HAP-1 (cell line): ENCODE measurements around the gene ZDHHC1.
"Not testable (repeated sequence)": the region's sequence is repeated elsewhere in the genome, so short reads cannot be mapped to it uniquely, and the experiment has no call there.

Source experiments
- DNase-seq, 2 experiments: peaks; one replicate each; pipeline ENCODE4 v3.0.0-alpha.2; 2016 to 2020; ENCODE audit warnings: low spot score in 2 of 2
- H3K27me3 ChIP-seq: fragments of 250-450 bp; sonication (Bioruptor Pico); 2 replicates; pipeline ENCODE4 v1.5.1; 2020; ENCODE audit warnings: low read depth, mild to moderate bottlenecking, moderate library complexity
- H3K36me3 ChIP-seq: fragments of 250-450 bp; sonication (Bioruptor Pico); replicated peaks from 2 replicates; pipeline ENCODE4 v1.5.1; 2020; ENCODE audit warnings: mild to moderate bottlenecking
- H3K4me1 ChIP-seq: fragments of 250-450 bp; sonication (Bioruptor Pico); 2 replicates; pipeline ENCODE4 v1.5.1; 2020; ENCODE audit warnings: mild to moderate bottlenecking
- H3K4me3 ChIP-seq: fragments of 250-450 bp; sonication (Bioruptor Pico); 2 replicates; pipeline ENCODE4 v1.5.1; 2020; ENCODE audit warnings: mild to moderate bottlenecking, moderate library complexity
- H3K9me3 ChIP-seq: fragments of 250-450 bp; sonication (Bioruptor Pico); 2 replicates; pipeline ENCODE4 v1.5.1; 2020; ENCODE audit warnings: mild to moderate bottlenecking, moderate library complexity
- in situ Hi-C: fragments of 300-500 bp; cut with MboI; formaldehyde crosslinking; loops from 3 replicates; pipeline ENCODE4 v1.14.3; 2020; ENCODE audit warnings: low sequenced_read_pairs, inconsistent platforms, mixed read lengths

The ZDHHC1 gene

GRCh38 chr16:67423015-67423414 is 6.7 kb upstream of the ZDHHC1 start:
- no peak overlapping the region for H3K4me3 ChIP-seq
- in situ Hi-C loops = no loop called here
- H3K9me3 ChIP-seq = no peaks in the 10 kb centered on the region
- H3K4me1 ChIP-seq = peaks cover 11% of the 10 kb centered on the region; the same call in 1 of the 2 replicates
- no peaks in the 10 kb centered on the region for H3K36me3 ChIP-seq
- H3K27me3 ChIP-seq = no peaks in the 10 kb centered on the region
- no peak for DNase-seq

- Histone ChIP-seq H3K4me3 (no peak overlapping the region), H3K9me3 (no peaks in the 10 kb centered on the region), H3K4me1 (peaks cover 15% of the 10 kb centered on the region; the same call in 1 of the 2 replicates), H3K36me3 (no peaks in the 10 kb centered on the region), H3K27me3 (no peaks in the 10 kb centered on the region)
- in situ Hi-C loops = no loop called here
- no peak for DNase-seq
Measured at GRCh38 chr16:67421030-67421429, 4.8 kb upstream of the ZDHHC1 start.

- Histone ChIP-seq H3K36me3 (no peaks in the 10 kb centered on the region), H3K9me3 (no peaks in the 10 kb centered on the region), H3K27me3 (no peaks in the 10 kb centered on the region), H3K4me3 (no peak overlapping the region), H3K4me1 (peaks cover 15% of the 10 kb centered on the region)
- in situ Hi-C loops = no loop called here
- DNase-seq = no peak
Measured at GRCh38 chr16:67419931-67420330, 3.7 kb upstream of the ZDHHC1 start.

- no peak for DNase-seq
- H3K36me3 ChIP-seq = no peaks in the 10 kb centered on the region
- H3K4me3 ChIP-seq = no peak overlapping the region
- no peaks in the 10 kb centered on the region for H3K9me3 ChIP-seq
- in situ Hi-C loops = no loop called here
- H3K4me1 ChIP-seq = peaks cover 19% of the 10 kb centered on the region
- H3K27me3 ChIP-seq = no peaks in the 10 kb centered on the region
Measured at GRCh38 chr16:67419502-67419901, 3.2 kb upstream of the ZDHHC1 start.

GRCh38 chr16:67417333-67418061 is 1.2 kb upstream of the ZDHHC1 start:
- Histone ChIP-seq H3K27me3 (no peaks in the 10 kb centered on the region), H3K4me1 (peaks cover 16% of the 10 kb centered on the region)
- no peak for DNase-seq

GRCh38 chr16:67415421-67415820 is 856 bp downstream of the ZDHHC1 start:
- H3K9me3 ChIP-seq, in situ Hi-C loops, H3K36me3 ChIP-seq, DNase-seq, H3K27me3 ChIP-seq: not testable (repeated sequence)
- peak overlapping the region; percentile 51 for H3K4me3 ChIP-seq
- peaks cover 16% of the 10 kb centered on the region for H3K4me1 ChIP-seq

More at GRCh38 chr16:67417333-67418061, 1.2 kb upstream of the ZDHHC1 start:
- H3K4me3 ChIP-seq = no peak overlapping the region
- H3K36me3 ChIP-seq = no peaks in the 10 kb centered on the region
- no peaks in the 10 kb centered on the region for H3K9me3 ChIP-seq
- in situ Hi-C loops = no loop called here

GRCh38 chr16:67413978-67414911 is 2.0 kb downstream of the ZDHHC1 start:
- H3K4me1 ChIP-seq = peaks cover 13% of the 10 kb centered on the region
- H3K9me3 ChIP-seq = no peaks in the 10 kb centered on the region
- no peaks in the 10 kb centered on the region for H3K36me3 ChIP-seq
- in situ Hi-C loops = no loop called here
- no peaks in the 10 kb centered on the region for H3K27me3 ChIP-seq
- DNase-seq = no peak
- H3K4me3 ChIP-seq = no peak overlapping the region

- Histone ChIP-seq H3K27me3 (no peaks in the 10 kb centered on the region), H3K4me3 (no peak overlapping the region), H3K9me3 (no peaks in the 10 kb centered on the region), H3K4me1 (peaks cover 13% of the 10 kb centered on the region), H3K36me3 (no peaks in the 10 kb centered on the region)
- in situ Hi-C loops = no loop called here
- DNase-seq = no peak
Measured at GRCh38 chr16:67412294-67412693, 4.0 kb downstream of the ZDHHC1 start.

GRCh38 chr16:67411339-67411738 is 4.9 kb downstream of the ZDHHC1 start:
- H3K4me3 ChIP-seq = no peak overlapping the region
- H3K27me3 ChIP-seq = no peaks in the 10 kb centered on the region

GRCh38 chr16:67409631-67410030 is 6.6 kb downstream of the ZDHHC1 start:
- no peaks in the 10 kb centered on the region for H3K27me3 ChIP-seq
- H3K4me1 ChIP-seq = peaks cover 6% of the 10 kb centered on the region
- H3K9me3 ChIP-seq = no peaks in the 10 kb centered on the region

More at GRCh38 chr16:67411339-67411738, 4.9 kb downstream of the ZDHHC1 start:
- no peaks in the 10 kb centered on the region for H3K9me3 ChIP-seq
- in situ Hi-C loops = no loop called here
- H3K4me1 ChIP-seq = peaks cover 8% of the 10 kb centered on the region
- no peak for DNase-seq
- H3K36me3 ChIP-seq = no peaks in the 10 kb centered on the region

GRCh38 chr16:67407788-67408452 is 8.4 kb downstream of the ZDHHC1 start:
- H3K36me3 ChIP-seq = no peaks in the 10 kb centered on the region
- no peak overlapping the region for H3K4me3 ChIP-seq
- no peaks in the 10 kb centered on the region for H3K4me1 ChIP-seq
- DNase-seq = no peak
- in situ Hi-C loops = no loop called here
- H3K9me3 ChIP-seq = no peaks in the 10 kb centered on the region
- no peaks in the 10 kb centered on the region for H3K27me3 ChIP-seq

More at GRCh38 chr16:67409631-67410030, 6.6 kb downstream of the ZDHHC1 start:
- no peak for DNase-seq
- H3K36me3 ChIP-seq = no peaks in the 10 kb centered on the region
- H3K4me3 ChIP-seq = no peak overlapping the region
- in situ Hi-C loops = no loop called here

- H3K4me1 ChIP-seq = no peaks in the 10 kb centered on the region
- no peak for DNase-seq
- H3K4me3 ChIP-seq = no peak overlapping the region
- no peaks in the 10 kb centered on the region for H3K36me3 ChIP-seq
- in situ Hi-C loops = no loop called here
- no peaks in the 10 kb centered on the region for H3K27me3 ChIP-seq
- H3K9me3 ChIP-seq = no peaks in the 10 kb centered on the region
Measured at GRCh38 chr16:67407176-67407787, 9.0 kb downstream of the ZDHHC1 start.
